H1 (cell line): Measurements from ENCODE around the gene TMED4.

Source experiments
- EZH2 ChIP-seq: fragments of 200-600 bp; sonication (generic); IDR thresholded peaks from 2 replicates; pipeline ENCODE4 v1.7.1; 2012; ENCODE audit warnings: low read depth, mild to moderate bottlenecking, moderate library complexity, low read length, inconsistent platforms; ENCODE audit not compliant: severe bottlenecking
- HDAC2 ChIP-seq, 2 experiments: fragments of 300-600 bp in 1 of 2; sonication (generic) in 1 of 2; IDR thresholded peaks; 2 replicates each; pipeline ENCODE4 v1.6.1; 2011 to 2012; ENCODE audit warnings: low read depth in 2 of 2, low read length in 2 of 2, mild to moderate bottlenecking in 2 of 2, moderate library complexity in 2 of 2, borderline replicate concordance in 1 of 2, inconsistent platforms in 1 of 2
- POLR2A ChIP-seq, 2 experiments: IDR thresholded peaks; 1 replicate in 1 of 2; 2 replicates in 1 of 2; pipeline ENCODE4 v1.6.1; 2011; ENCODE audit warnings: low read depth in 2 of 2, low read length in 2 of 2, mild to moderate bottlenecking in 2 of 2; ENCODE audit errors: control extremely low read depth in 1 of 2
- SP1 ChIP-seq: IDR thresholded peaks from 2 replicates; pipeline ENCODE4 v1.6.1; 2011; ENCODE audit warnings: low read depth, low read length
- ZNF274 ChIP-seq: IDR thresholded peaks from 2 replicates; pipeline ENCODE4 v1.7.0; 2012; ENCODE audit warnings: low read length, borderline replicate concordance; ENCODE audit errors: extremely low read depth
- TF ChIP-seq, protein P1 (sequence below), 3 experiments: IDR thresholded peaks; 1 replicate in 2 of 3; 2 replicates in 1 of 3; pipeline versions ENCODE4 v1.5.1 to v1.6.1; 2011; ENCODE audit warnings: low read length in 3 of 3, mild to moderate bottlenecking in 3 of 3, inconsistent platforms in 2 of 3, low read depth in 1 of 3, moderate library complexity in 1 of 3; ENCODE audit not compliant: insufficient read depth in 1 of 3; ENCODE audit errors: control extremely low read depth in 1 of 3
- TF ChIP-seq, protein P2 (sequence below): fragments of 300-600 bp; sonication (generic); IDR thresholded peaks from 2 replicates; pipeline ENCODE4 v1.7.1; 2012; ENCODE audit warnings: low read length, moderate library complexity, mild to moderate bottlenecking, inconsistent platforms; ENCODE audit not compliant: insufficient replicate concordance

DNA sequence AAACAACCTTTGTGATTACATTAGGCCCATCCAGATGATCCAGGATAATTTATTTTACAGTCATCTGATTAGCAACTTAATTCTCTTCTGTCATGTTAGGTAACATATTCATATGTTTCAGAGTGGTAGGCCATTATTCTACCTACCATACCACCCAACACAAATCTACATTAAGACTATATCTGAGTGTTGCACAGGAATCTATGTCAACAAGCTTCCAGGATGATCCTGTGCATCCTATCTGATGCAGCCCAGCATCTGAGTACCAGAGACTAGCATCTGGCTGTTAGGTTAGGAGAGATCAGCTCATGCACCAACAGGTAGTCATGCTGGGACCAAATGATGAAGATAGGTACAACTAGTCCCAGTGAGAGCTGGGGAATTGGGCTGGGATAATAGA, 7.0 kb downstream of the TMED4 start:
- TF ChIP-seq SP1: no peak
- TF ChIP-seq POLR2A (IDR thresholded peaks at IDR 0.05; ENCODE audit: control extremely low read depth in 1 of 2, low read depth in 2 of 2, low read length in 2 of 2): no peak
- no peak for TF ChIP-seq EZH2
- no peak for TF ChIP-seq HDAC2 (IDR thresholded peaks at IDR 0.05; ENCODE audit: borderline replicate concordance in 1 of 2, low read depth in 2 of 2, low read length in 2 of 2)
- no peak for TF ChIP-seq ZNF274
- TF ChIP-seq, protein P1, sequence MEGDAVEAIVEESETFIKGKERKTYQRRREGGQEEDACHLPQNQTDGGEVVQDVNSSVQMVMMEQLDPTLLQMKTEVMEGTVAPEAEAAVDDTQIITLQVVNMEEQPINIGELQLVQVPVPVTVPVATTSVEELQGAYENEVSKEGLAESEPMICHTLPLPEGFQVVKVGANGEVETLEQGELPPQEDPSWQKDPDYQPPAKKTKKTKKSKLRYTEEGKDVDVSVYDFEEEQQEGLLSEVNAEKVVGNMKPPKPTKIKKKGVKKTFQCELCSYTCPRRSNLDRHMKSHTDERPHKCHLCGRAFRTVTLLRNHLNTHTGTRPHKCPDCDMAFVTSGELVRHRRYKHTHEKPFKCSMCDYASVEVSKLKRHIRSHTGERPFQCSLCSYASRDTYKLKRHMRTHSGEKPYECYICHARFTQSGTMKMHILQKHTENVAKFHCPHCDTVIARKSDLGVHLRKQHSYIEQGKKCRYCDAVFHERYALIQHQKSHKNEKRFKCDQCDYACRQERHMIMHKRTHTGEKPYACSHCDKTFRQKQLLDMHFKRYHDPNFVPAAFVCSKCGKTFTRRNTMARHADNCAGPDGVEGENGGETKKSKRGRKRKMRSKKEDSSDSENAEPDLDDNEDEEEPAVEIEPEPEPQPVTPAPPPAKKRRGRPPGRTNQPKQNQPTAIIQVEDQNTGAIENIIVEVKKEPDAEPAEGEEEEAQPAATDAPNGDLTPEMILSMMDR (IDR thresholded peaks at IDR 0.05; ENCODE audit: control extremely low read depth in 1 of 3, insufficient read depth in 1 of 3, low read depth in 1 of 3, low read length in 3 of 3): no peak
- TF ChIP-seq, protein P2, sequence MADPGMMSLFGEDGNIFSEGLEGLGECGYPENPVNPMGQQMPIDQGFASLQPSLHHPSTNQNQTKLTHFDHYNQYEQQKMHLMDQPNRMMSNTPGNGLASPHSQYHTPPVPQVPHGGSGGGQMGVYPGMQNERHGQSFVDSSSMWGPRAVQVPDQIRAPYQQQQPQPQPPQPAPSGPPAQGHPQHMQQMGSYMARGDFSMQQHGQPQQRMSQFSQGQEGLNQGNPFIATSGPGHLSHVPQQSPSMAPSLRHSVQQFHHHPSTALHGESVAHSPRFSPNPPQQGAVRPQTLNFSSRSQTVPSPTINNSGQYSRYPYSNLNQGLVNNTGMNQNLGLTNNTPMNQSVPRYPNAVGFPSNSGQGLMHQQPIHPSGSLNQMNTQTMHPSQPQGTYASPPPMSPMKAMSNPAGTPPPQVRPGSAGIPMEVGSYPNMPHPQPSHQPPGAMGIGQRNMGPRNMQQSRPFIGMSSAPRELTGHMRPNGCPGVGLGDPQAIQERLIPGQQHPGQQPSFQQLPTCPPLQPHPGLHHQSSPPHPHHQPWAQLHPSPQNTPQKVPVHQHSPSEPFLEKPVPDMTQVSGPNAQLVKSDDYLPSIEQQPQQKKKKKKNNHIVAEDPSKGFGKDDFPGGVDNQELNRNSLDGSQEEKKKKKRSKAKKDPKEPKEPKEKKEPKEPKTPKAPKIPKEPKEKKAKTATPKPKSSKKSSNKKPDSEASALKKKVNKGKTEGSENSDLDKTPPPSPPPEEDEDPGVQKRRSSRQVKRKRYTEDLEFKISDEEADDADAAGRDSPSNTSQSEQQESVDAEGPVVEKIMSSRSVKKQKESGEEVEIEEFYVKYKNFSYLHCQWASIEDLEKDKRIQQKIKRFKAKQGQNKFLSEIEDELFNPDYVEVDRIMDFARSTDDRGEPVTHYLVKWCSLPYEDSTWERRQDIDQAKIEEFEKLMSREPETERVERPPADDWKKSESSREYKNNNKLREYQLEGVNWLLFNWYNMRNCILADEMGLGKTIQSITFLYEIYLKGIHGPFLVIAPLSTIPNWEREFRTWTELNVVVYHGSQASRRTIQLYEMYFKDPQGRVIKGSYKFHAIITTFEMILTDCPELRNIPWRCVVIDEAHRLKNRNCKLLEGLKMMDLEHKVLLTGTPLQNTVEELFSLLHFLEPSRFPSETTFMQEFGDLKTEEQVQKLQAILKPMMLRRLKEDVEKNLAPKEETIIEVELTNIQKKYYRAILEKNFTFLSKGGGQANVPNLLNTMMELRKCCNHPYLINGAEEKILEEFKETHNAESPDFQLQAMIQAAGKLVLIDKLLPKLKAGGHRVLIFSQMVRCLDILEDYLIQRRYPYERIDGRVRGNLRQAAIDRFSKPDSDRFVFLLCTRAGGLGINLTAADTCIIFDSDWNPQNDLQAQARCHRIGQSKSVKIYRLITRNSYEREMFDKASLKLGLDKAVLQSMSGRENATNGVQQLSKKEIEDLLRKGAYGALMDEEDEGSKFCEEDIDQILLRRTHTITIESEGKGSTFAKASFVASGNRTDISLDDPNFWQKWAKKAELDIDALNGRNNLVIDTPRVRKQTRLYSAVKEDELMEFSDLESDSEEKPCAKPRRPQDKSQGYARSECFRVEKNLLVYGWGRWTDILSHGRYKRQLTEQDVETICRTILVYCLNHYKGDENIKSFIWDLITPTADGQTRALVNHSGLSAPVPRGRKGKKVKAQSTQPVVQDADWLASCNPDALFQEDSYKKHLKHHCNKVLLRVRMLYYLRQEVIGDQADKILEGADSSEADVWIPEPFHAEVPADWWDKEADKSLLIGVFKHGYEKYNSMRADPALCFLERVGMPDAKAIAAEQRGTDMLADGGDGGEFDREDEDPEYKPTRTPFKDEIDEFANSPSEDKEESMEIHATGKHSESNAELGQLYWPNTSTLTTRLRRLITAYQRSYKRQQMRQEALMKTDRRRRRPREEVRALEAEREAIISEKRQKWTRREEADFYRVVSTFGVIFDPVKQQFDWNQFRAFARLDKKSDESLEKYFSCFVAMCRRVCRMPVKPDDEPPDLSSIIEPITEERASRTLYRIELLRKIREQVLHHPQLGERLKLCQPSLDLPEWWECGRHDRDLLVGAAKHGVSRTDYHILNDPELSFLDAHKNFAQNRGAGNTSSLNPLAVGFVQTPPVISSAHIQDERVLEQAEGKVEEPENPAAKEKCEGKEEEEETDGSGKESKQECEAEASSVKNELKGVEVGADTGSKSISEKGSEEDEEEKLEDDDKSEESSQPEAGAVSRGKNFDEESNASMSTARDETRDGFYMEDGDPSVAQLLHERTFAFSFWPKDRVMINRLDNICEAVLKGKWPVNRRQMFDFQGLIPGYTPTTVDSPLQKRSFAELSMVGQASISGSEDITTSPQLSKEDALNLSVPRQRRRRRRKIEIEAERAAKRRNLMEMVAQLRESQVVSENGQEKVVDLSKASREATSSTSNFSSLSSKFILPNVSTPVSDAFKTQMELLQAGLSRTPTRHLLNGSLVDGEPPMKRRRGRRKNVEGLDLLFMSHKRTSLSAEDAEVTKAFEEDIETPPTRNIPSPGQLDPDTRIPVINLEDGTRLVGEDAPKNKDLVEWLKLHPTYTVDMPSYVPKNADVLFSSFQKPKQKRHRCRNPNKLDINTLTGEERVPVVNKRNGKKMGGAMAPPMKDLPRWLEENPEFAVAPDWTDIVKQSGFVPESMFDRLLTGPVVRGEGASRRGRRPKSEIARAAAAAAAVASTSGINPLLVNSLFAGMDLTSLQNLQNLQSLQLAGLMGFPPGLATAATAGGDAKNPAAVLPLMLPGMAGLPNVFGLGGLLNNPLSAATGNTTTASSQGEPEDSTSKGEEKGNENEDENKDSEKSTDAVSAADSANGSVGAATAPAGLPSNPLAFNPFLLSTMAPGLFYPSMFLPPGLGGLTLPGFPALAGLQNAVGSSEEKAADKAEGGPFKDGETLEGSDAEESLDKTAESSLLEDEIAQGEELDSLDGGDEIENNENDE: no peak
